GM10248 (cell line): ENCODE results near the gene XRCC5.

Source experiments
- CTCF ChIA-PET: fragments of 300-600 bp; sonication (Branson Sonifier 250); formaldehyde crosslinking; extraction: SDS; loops from one replicate; lab custom pipeline; 2021; ENCODE audit warnings: antibody characterized with exemption; lab: Yijun Ruan, JAX
- POLR2A ChIA-PET: fragments of 350-650 bp; sonication (Branson Sonifier 250); formaldehyde crosslinking; extraction: SDS; loops from one replicate; lab custom pipeline; 2020; ENCODE audit warnings: antibody characterized with exemption; lab: Yijun Ruan, JAX
- DNase-seq: peaks from one replicate; pipeline ENCODE4 v3.0.0; 2012; ENCODE audit errors: extremely low spot score
- TF ChIP-seq, protein P1 (sequence below): IDR thresholded peaks from 2 replicates; pipeline ENCODE4 v1.5.1; 2012; ENCODE audit warnings: mild to moderate bottlenecking, low read depth; ENCODE audit errors: extremely low read depth, missing control alignments, control extremely low read depth

The XRCC5 gene

GRCh38 chr2:216144857-216145256, 35.7 kb downstream of the XRCC5 start:
- POLR2A ChIA-PET, result no interaction called here
- TF ChIP-seq, protein P1, sequence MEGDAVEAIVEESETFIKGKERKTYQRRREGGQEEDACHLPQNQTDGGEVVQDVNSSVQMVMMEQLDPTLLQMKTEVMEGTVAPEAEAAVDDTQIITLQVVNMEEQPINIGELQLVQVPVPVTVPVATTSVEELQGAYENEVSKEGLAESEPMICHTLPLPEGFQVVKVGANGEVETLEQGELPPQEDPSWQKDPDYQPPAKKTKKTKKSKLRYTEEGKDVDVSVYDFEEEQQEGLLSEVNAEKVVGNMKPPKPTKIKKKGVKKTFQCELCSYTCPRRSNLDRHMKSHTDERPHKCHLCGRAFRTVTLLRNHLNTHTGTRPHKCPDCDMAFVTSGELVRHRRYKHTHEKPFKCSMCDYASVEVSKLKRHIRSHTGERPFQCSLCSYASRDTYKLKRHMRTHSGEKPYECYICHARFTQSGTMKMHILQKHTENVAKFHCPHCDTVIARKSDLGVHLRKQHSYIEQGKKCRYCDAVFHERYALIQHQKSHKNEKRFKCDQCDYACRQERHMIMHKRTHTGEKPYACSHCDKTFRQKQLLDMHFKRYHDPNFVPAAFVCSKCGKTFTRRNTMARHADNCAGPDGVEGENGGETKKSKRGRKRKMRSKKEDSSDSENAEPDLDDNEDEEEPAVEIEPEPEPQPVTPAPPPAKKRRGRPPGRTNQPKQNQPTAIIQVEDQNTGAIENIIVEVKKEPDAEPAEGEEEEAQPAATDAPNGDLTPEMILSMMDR, result no peak
- CTCF ChIA-PET, result interaction anchor here (0.8 to 1.1 kb wide), 2 partner anchors 32 to 43 kb away, joined by 3 read pairs; no protein-coding TSS in a partner anchor

DNA sequence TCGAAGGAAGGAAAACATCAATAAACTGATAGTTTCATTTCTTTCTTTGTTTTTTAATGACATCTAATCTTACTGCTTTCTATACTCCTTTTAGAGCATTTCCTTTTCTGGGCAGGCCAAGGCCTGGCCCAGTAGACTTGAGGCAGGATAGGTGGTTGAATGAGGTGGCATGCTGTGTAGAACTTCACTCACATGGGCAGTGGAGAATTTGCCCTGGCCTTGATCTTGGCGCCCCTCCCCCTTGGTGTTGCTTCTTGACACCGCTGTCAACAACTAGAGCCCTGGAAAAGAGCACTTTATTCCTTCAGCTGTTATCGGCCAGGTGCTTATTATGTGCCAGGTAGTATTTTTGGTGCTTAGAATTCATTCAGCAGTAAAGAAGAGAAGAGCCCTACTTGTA, 37.4 kb downstream of the XRCC5 start:
- CTCF ChIA-PET, result interaction anchor here (1.0 to 1.6 kb wide), 4 partner anchors 11 to 32 kb away, joined by 3 to 5 read pairs (median 4); no protein-coding TSS in a partner anchor
- POLR2A ChIA-PET, result no interaction called here

More at GRCh38 chr2:216144857-216145256, 35.7 kb downstream of the XRCC5 start:
- DNase-seq, result no peak

GRCh38 chr2:216147172-216148131, 38.3 kb downstream of the XRCC5 start:
- TF ChIP-seq, protein P1, result no peak
- POLR2A ChIA-PET, result no interaction called here
- CTCF ChIA-PET, result interaction anchor here (0.9 to 1.9 kb wide), 6 partner anchors 7 to 38 kb away, joined by 3 to 7 read pairs (median 4); partner anchors contain the start of gene XRCC5
- DNase-seq, result no peak

More for the DNA sequence above, 37.4 kb downstream of the XRCC5 start:
- no peak for DNase-seq
- TF ChIP-seq, protein P1, result no peak

DNA sequence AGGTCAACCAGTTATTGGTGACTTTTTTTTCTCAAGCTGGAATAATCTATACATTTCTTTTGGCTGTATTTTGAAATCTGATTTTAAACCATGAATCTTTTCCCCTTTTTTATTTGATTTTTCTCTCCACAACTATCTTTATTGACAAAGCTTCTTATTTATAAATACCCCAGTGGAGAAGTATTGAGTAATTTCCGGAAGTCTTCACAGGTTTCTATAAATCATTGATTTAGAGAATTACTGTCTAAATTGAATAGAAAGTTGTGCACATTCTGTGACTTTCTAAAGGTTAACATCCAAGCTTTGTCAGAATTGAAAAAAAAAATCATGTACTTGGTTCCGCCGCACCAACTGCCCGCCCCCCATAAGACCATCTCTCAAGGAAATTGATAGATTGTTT, 39.8 kb downstream of the XRCC5 start:
- TF ChIP-seq, protein P1, result no peak
- ChIA-PET POLR2A (no interaction called here), CTCF (interaction anchor here (1.3 to 1.9 kb wide), 5 partner anchors 9 to 257 kb away, joined by 3 to 7 read pairs (median 5); partner anchors contain the start of gene XRCC5)
- DNase-seq, result no peak

- ChIA-PET CTCF (interaction anchor here (0.9 to 1.9 kb wide), 5 partner anchors 8 to 256 kb away, joined by 3 to 7 read pairs (median 4); no protein-coding TSS in a partner anchor), POLR2A (no interaction called here)
- no peak for DNase-seq
- TF ChIP-seq, protein P1, result no peak
These were observed 40.6 kb downstream of the XRCC5 start for GRCh38 chr2:216149741-216150140.

GRCh38 chr2:216151313-216152025, 42.3 kb downstream of the XRCC5 start:
- TF ChIP-seq, protein P1, result no peak
- no peak for DNase-seq
- CTCF ChIA-PET, result interaction anchor here (1.1 kb wide), 1 partner anchor 9 kb away, joined by 3 read pairs; no protein-coding TSS in a partner anchor
- POLR2A ChIA-PET, result no interaction called here
